ENCODE measurements around the gene NPY4R. TPM values are rescaled to one million over a fixed set of nuclear protein-coding genes. Genes with fewer than 3 reads are reported as not detected.
A peak's percentile ranks its signal among the peaks of the same experiment; 100 is the strongest.
"Not testable (repeated sequence)": the region's sequence is repeated elsewhere in the genome, so short reads cannot be mapped to it uniquely, and the experiment has no call there.

NPY4R gene
- total RNA-seq, 1 donor from 2014 or later: not detected

GRCh38 chr10:46497401-46497800 is 31.6 kb upstream of the NPY4R start:
- not testable (repeated sequence) for DNase-seq (ENCODE audit: extremely low spot score, unreplicated experiment); H3K9me3 Mint-ChIP-seq (ENCODE audit: unreplicated experiment); H3K4me3 Mint-ChIP-seq (ENCODE audit: unreplicated experiment); H3K36me3 Mint-ChIP-seq (ENCODE audit: unreplicated experiment); H3K27ac Mint-ChIP-seq (ENCODE audit: unreplicated experiment); H3K4me1 Mint-ChIP-seq (ENCODE audit: unreplicated experiment); H3K27me3 Mint-ChIP-seq (ENCODE audit: unreplicated experiment)

DNA sequence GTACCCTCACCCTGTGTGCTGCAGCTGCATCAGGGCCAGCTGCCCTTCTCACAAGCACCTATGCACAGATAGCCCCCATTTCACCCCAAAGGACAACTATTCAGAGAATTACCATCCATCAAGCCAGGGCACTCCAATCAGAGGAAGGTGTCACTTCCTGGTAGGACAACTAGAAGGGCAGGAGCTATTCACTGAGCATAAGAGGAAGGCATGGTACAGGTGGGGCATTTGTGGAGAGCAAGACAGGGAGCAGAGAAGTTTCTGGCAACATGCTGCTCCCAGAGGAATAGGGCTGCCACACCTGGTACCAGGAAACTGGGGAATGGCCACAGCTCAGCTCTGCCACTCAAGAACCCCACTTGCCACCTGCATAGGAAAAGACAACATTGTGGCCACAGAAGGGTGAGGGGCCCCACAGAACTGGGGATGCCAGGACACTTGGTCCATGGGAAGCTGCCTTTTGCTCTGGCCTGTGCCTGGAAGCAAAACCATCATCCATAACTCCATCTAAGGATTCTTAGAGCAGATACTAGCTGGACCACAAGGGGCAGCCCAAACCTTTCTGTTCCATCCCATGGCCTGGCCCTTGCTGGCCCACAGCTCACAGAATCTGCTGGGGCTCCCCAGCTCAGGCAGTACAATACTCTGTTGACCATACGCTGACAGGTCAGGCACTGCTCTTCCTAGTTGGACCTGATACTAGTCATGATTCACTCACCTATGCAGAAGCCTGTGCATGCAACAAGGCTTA is 25.8 kb upstream of the NPY4R start:
- not testable (repeated sequence) for H3K4me1 Mint-ChIP-seq (ENCODE audit: unreplicated experiment); H3K4me3 Mint-ChIP-seq (ENCODE audit: unreplicated experiment); H3K27ac Mint-ChIP-seq (ENCODE audit: unreplicated experiment); H3K9me3 Mint-ChIP-seq (ENCODE audit: unreplicated experiment); H3K36me3 Mint-ChIP-seq (ENCODE audit: unreplicated experiment); H3K27me3 Mint-ChIP-seq (ENCODE audit: unreplicated experiment)
- DNase-seq (ENCODE audit: extremely low spot score, unreplicated experiment): peak; percentile 2

DNA sequence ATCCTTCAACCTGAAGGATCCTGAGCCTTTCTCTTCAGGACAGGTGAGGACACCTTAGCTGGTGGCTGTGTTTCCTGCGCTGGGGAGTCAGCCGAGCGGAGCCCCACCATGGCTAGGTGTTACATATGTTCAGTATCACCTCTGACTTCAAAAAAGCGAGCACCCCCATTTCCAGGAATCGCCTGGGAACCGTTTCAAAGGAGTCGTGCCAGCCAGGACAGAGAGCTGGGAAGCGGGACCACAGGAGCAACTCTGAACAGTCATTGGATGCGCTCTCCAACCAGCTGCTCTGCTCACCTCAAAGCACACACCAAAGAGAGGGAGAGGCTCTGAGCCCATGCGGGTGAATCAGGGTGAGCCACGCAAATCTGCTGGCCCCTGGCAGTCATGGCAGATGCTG is 24.5 kb upstream of the NPY4R start:
- not testable (repeated sequence) for H3K36me3 Mint-ChIP-seq (ENCODE audit: unreplicated experiment); H3K27me3 Mint-ChIP-seq (ENCODE audit: unreplicated experiment); H3K9me3 Mint-ChIP-seq (ENCODE audit: unreplicated experiment); H3K4me1 Mint-ChIP-seq (ENCODE audit: unreplicated experiment); H3K27ac Mint-ChIP-seq (ENCODE audit: unreplicated experiment); H3K4me3 Mint-ChIP-seq (ENCODE audit: unreplicated experiment)
- DNase-seq (ENCODE audit: extremely low spot score, unreplicated experiment): peak; percentile 81

DNA sequence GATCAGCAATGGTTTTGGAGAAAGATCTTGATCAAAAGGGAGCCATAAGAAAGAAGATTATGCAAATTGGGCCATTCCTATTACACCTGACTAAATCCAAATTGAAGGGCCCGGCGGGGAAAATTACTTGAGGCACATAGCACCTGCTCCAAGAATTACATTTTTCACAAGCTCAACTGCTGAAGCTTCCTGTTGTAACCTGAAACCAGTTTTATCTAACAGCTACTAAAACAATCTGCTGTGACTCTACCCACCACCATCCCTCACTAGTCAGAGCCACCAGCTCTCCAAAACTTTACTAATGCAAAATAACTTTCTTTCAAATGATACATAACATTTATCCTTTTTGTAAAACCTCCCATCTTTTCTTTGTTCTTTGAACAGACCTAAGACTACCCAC is 20.7 kb upstream of the NPY4R start:
- not testable (repeated sequence) for DNase-seq (ENCODE audit: extremely low spot score, unreplicated experiment); H3K4me1 Mint-ChIP-seq (ENCODE audit: unreplicated experiment); H3K27me3 Mint-ChIP-seq (ENCODE audit: unreplicated experiment)

DNA sequence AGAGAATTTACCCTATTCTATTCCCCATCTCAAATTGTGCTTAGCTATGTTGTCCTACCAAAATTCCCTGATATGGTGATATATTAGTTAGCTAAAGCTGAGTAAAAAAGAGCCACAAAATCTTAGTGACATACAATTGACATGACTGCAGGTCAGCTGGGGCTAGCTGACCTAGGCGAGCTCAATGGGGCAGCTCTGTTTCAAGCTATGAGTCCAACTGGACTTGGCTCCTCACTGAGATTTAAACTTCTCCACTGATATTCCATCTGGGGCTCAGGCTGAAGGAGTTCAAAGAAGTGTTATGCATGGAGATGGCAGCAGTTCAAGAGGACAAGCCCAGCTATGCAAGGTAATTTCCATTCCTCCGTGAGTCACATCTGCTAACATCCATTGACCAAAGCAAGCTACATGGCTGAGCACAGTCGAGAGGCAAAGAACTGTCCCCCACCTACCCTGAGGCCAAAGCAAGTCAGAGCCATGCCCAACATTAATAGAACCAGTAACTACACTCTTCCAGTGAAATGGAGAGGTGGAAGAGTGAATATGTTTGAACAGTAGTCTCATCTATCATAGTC is 9.1 kb upstream of the NPY4R start:
- H3K4me3 Mint-ChIP-seq (ENCODE audit: unreplicated experiment); H3K4me1 Mint-ChIP-seq (ENCODE audit: unreplicated experiment): not testable (repeated sequence)

More for the DNA sequence above, 20.7 kb upstream of the NPY4R start:
- not testable (repeated sequence) for H3K36me3 Mint-ChIP-seq (ENCODE audit: unreplicated experiment); H3K4me3 Mint-ChIP-seq (ENCODE audit: unreplicated experiment); H3K9me3 Mint-ChIP-seq (ENCODE audit: unreplicated experiment); H3K27ac Mint-ChIP-seq (ENCODE audit: unreplicated experiment)

GRCh38 chr10:46473758-46474157 is 8.0 kb upstream of the NPY4R start:
- H3K27ac Mint-ChIP-seq (ENCODE audit: unreplicated experiment); H3K27me3 Mint-ChIP-seq (ENCODE audit: unreplicated experiment); H3K9me3 Mint-ChIP-seq (ENCODE audit: unreplicated experiment); H3K4me3 Mint-ChIP-seq (ENCODE audit: unreplicated experiment); H3K36me3 Mint-ChIP-seq (ENCODE audit: unreplicated experiment); H3K4me1 Mint-ChIP-seq (ENCODE audit: unreplicated experiment): not testable (repeated sequence)
- peak; percentile 17 for DNase-seq (ENCODE audit: extremely low spot score, unreplicated experiment)

More for the DNA sequence above, 9.1 kb upstream of the NPY4R start:
- H3K36me3 Mint-ChIP-seq (ENCODE audit: unreplicated experiment); H3K9me3 Mint-ChIP-seq (ENCODE audit: unreplicated experiment); H3K27ac Mint-ChIP-seq (ENCODE audit: unreplicated experiment); H3K27me3 Mint-ChIP-seq (ENCODE audit: unreplicated experiment): not testable (repeated sequence)
- peak; percentile 4 for DNase-seq (ENCODE audit: extremely low spot score, unreplicated experiment)

GRCh38 chr10:46470134-46470533 is 4.4 kb upstream of the NPY4R start:
- not testable (repeated sequence) for H3K27ac Mint-ChIP-seq (ENCODE audit: unreplicated experiment); DNase-seq (ENCODE audit: extremely low spot score, unreplicated experiment); H3K4me1 Mint-ChIP-seq (ENCODE audit: unreplicated experiment); H3K27me3 Mint-ChIP-seq (ENCODE audit: unreplicated experiment); H3K4me3 Mint-ChIP-seq (ENCODE audit: unreplicated experiment); H3K36me3 Mint-ChIP-seq (ENCODE audit: unreplicated experiment); H3K9me3 Mint-ChIP-seq (ENCODE audit: unreplicated experiment)

DNA sequence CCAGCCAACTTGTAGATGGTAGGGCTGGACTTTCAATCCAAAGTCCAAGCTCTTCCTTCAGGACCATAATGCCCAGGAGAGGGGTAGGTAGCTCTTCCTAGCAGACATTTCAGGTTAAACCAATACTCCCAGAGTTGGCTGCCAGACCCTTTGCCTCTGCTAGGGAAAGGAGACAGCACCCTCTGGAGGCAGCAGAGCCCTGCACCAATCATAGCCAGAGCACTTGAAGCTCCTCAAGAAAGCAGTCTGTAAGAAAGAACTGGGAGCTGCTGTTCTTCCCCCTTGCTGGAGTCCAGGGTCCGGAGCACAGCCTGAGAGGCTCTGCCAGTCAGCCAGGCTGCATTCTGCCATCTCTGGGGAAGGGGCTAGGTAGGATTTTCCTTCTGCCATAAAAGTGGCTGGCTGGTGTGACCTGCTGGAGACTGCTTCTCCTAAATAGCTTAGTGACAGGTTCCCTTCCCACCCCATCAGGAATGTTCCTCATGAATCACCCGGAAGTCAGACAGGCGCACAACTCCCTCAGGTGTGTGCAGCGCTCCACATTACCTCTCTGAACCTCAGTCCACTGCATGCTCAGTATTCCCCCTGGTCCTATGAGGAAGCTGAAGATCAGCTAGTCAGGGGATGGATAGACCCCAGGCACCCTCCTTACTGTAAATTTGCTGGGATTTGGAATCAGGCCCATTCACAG is 2.5 kb upstream of the NPY4R start:
- not testable (repeated sequence) for H3K4me1 Mint-ChIP-seq (ENCODE audit: unreplicated experiment); H3K4me3 Mint-ChIP-seq (ENCODE audit: unreplicated experiment); H3K27ac Mint-ChIP-seq (ENCODE audit: unreplicated experiment); H3K9me3 Mint-ChIP-seq (ENCODE audit: unreplicated experiment); H3K36me3 Mint-ChIP-seq (ENCODE audit: unreplicated experiment); H3K27me3 Mint-ChIP-seq (ENCODE audit: unreplicated experiment); DNase-seq (ENCODE audit: extremely low spot score, unreplicated experiment)
- TF ChIP-seq, protein P1, sequence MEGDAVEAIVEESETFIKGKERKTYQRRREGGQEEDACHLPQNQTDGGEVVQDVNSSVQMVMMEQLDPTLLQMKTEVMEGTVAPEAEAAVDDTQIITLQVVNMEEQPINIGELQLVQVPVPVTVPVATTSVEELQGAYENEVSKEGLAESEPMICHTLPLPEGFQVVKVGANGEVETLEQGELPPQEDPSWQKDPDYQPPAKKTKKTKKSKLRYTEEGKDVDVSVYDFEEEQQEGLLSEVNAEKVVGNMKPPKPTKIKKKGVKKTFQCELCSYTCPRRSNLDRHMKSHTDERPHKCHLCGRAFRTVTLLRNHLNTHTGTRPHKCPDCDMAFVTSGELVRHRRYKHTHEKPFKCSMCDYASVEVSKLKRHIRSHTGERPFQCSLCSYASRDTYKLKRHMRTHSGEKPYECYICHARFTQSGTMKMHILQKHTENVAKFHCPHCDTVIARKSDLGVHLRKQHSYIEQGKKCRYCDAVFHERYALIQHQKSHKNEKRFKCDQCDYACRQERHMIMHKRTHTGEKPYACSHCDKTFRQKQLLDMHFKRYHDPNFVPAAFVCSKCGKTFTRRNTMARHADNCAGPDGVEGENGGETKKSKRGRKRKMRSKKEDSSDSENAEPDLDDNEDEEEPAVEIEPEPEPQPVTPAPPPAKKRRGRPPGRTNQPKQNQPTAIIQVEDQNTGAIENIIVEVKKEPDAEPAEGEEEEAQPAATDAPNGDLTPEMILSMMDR (IDR thresholded peaks at IDR 0.05): peak; percentile 40

GRCh38 chr10:46463608-46464007 is 2.1 kb downstream of the NPY4R start:
- DNase-seq (ENCODE audit: extremely low spot score, unreplicated experiment): not testable (repeated sequence)

GRCh38 chr10:46462276-46462675 is 3.5 kb downstream of the NPY4R start:
- not testable (repeated sequence) for H3K4me1 Mint-ChIP-seq (ENCODE audit: unreplicated experiment); H3K27me3 Mint-ChIP-seq (ENCODE audit: unreplicated experiment); H3K4me3 Mint-ChIP-seq (ENCODE audit: unreplicated experiment)

More at GRCh38 chr10:46463608-46464007, 2.1 kb downstream of the NPY4R start:
- not testable (repeated sequence) for H3K4me3 Mint-ChIP-seq (ENCODE audit: unreplicated experiment); H3K36me3 Mint-ChIP-seq (ENCODE audit: unreplicated experiment); H3K9me3 Mint-ChIP-seq (ENCODE audit: unreplicated experiment); H3K27ac Mint-ChIP-seq (ENCODE audit: unreplicated experiment); H3K27me3 Mint-ChIP-seq (ENCODE audit: unreplicated experiment); H3K4me1 Mint-ChIP-seq (ENCODE audit: unreplicated experiment)

GRCh38 chr10:46459579-46459978 is 6.2 kb downstream of the NPY4R start:
- H3K36me3 Mint-ChIP-seq (ENCODE audit: unreplicated experiment); H3K27ac Mint-ChIP-seq (ENCODE audit: unreplicated experiment); H3K4me3 Mint-ChIP-seq (ENCODE audit: unreplicated experiment); DNase-seq (ENCODE audit: extremely low spot score, unreplicated experiment); H3K4me1 Mint-ChIP-seq (ENCODE audit: unreplicated experiment); H3K9me3 Mint-ChIP-seq (ENCODE audit: unreplicated experiment); H3K27me3 Mint-ChIP-seq (ENCODE audit: unreplicated experiment): not testable (repeated sequence)

More at GRCh38 chr10:46462276-46462675, 3.5 kb downstream of the NPY4R start:
- peak; percentile 73 for DNase-seq (ENCODE audit: extremely low spot score, unreplicated experiment)
- not testable (repeated sequence) for H3K27ac Mint-ChIP-seq (ENCODE audit: unreplicated experiment); H3K36me3 Mint-ChIP-seq (ENCODE audit: unreplicated experiment); H3K9me3 Mint-ChIP-seq (ENCODE audit: unreplicated experiment)

All from osteocyte (in vitro differentiated cells).